ENCODE data around the gene CDH13.

- TF ChIP-seq TSHZ2 (CRISPR knock-in tag; IDR thresholded peaks at IDR 0.05) = no peak
- TF ChIP-seq PATZ1 (CRISPR knock-in tag; IDR thresholded peaks at IDR 0.05; ENCODE audit: borderline replicate concordance) = no peak
- TF ChIP-seq ZFP3 (CRISPR knock-in tag; IDR thresholded peaks at IDR 0.05) = no peak
- TF ChIP-seq ARNTL (CRISPR knock-in tag; IDR thresholded peaks at IDR 0.05; ENCODE audit: borderline replicate concordance, low read depth) = no peak
- TF ChIP-seq CSRNP3 (CRISPR knock-in tag; IDR thresholded peaks at IDR 0.05) = no peak
- no peak for TF ChIP-seq ZC3H10 (CRISPR knock-in tag; IDR thresholded peaks at IDR 0.05)
- no peak for TF ChIP-seq ZNF565 (CRISPR knock-in tag; conservative IDR thresholded peaks at IDR 0.05; ENCODE audit: low read depth)
- TF ChIP-seq CREB5 (CRISPR knock-in tag; IDR thresholded peaks at IDR 0.05; ENCODE audit: low read depth) = no peak
- TF ChIP-seq ESRRG (CRISPR knock-in tag; IDR thresholded peaks at IDR 0.05) = no peak
- no peak for TF ChIP-seq ISL1 (CRISPR knock-in tag; IDR thresholded peaks at IDR 0.05)
Measured at GRCh38 chr16:82924075-82924854, 297.5 kb downstream of the CDH13 start.

Measured in SK-N-SH treated with all-trans-retinoic acid at 6 μM for 48 hours (cell line).